HG02970 (cell line): Measurements from ENCODE around the gene HS2ST1.
"Not testable (repeated sequence)": the region's sequence is repeated elsewhere in the genome, so short reads cannot be mapped to it uniquely, and the experiment has no call there.

ENCODE experiments used
- ATAC-seq: cut with Tn5 transposase; IDR thresholded peaks from one replicate; pipeline ENCODE4 v1.9.1; 2021; ENCODE audit warnings: mild to moderate bottlenecking, moderate library complexity, moderate number of reproducible peaks; ENCODE audit not compliant: unreplicated experiment, low FRiP score

Gene HS2ST1

GRCh38 chr1:87053446-87053845, 139.0 kb downstream of the HS2ST1 start:
- ATAC-seq, result no peak

DNA sequence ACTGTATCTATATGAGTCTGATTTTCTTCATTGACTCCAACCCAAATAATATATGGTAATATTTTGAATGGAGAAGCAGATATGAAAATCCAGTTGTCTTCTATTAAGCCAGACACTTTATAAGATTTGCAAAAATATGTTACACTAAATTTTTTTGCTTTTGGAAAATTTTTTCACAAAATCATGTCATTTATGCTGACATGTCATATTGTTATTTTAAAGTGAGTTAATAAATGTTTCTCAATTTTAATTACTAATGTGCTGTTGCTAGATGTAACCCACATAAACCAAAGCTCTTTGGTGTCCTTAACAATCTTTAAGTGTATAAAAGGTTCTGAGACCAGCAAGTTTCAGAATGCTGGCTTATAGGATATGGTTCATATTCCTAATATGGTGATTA, 142.5 kb downstream of the HS2ST1 start:
- ATAC-seq, result no peak

GRCh38 chr1:87058343-87058649, 143.9 kb downstream of the HS2ST1 start:
- no peak for ATAC-seq

GRCh38 chr1:87061742-87062156, 147.3 kb downstream of the HS2ST1 start:
- ATAC-seq, result peak; percentile 46

DNA sequence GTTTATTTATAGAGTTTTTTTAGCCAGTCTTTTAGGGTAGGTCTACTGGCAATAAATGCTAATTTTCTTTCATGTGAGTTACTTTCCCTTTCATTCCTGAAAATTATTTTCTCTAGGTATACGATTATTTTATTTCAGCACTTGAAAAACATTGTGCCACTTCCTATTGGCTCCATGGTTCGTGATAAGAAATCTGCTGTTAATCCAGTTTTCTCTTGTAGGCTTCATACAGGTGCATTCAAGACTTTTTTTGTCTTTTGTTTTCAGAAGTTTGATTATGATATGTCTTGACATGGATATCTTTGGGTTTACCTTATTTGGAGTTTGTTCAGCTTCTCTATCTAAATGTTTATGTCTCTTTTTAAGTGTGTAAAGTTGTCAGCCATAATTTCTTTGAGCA, 148.3 kb downstream of the HS2ST1 start:
- ATAC-seq, result no peak

DNA sequence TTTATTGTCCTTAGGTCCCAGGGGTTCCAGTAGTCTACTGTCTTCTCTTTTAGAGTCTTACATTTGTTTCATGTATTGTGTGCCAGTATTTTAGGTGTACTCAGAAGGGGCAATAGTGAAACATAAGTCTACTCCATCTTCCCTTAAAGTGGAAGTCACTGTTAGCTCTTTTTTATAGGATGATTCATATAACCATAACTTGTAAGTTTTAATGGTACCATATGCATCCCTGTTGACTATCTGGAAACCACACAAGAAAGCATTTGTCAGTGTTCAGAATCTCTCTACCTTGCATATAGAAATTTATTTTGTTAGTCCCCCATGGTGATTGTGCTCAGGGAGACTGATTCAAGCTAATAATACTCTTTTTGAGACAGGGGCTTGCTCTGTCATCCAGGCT, 149.9 kb downstream of the HS2ST1 start:
- no peak for ATAC-seq

DNA sequence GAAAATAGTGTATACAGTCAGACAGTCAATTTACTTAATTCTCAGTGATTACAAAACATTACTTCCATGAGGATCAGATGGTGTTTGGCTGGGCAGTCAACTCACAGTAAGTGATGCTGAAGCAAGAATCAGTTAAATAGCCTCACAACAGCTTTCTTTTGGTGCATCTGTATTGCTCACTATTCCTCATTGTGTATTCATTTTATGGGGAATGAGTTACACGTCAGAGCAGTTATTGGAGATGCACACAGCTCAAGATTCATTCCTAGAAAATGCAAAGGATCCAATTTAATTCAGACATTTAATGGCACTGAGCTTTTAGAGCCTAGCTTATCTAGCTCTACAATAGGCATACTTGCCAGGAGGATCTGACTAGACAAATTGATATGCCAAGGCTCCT, 150.6 kb downstream of the HS2ST1 start:
- no peak for ATAC-seq

DNA sequence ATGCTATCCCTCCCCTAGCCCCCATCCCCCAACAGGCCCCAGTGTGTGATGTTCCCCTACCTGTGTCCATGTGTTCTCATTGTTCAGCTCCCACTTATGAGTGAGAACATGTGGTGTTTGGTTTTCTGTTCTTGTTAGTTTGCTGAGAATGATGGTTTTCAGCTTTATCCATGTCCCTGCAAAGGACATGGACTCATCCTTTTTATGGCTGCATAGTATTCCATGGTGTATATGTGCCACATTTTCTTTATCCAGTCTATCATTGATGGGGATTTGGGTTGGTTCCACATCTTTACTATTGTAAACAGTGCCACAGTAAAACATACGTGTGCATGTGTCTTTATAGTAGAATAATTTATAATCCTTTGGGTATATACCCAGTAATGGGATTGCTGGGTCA, 152.3 kb downstream of the HS2ST1 start:
- not testable (repeated sequence) for ATAC-seq

DNA sequence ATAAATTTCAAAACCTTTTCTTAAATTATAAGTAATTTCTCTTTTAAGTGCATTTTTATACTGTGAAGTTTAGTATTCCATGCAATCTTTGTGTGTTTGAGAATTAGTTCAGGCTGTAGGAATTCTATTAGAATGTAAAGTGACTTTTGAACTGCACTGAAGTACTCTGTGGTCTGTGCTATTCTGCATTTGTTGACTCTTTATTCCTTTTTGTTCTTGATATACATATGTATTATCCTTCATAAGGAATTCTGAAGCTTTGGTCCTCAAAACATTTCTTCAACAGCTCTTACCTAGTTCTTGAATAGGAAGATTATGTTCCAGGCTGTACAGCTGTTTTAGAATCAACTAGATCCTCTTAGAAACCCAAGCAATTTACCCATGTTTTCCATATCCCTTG, 158.0 kb downstream of the HS2ST1 start:
- no peak for ATAC-seq

GRCh38 chr1:87072904-87073303, 158.5 kb downstream of the HS2ST1 start:
- ATAC-seq, result no peak

DNA sequence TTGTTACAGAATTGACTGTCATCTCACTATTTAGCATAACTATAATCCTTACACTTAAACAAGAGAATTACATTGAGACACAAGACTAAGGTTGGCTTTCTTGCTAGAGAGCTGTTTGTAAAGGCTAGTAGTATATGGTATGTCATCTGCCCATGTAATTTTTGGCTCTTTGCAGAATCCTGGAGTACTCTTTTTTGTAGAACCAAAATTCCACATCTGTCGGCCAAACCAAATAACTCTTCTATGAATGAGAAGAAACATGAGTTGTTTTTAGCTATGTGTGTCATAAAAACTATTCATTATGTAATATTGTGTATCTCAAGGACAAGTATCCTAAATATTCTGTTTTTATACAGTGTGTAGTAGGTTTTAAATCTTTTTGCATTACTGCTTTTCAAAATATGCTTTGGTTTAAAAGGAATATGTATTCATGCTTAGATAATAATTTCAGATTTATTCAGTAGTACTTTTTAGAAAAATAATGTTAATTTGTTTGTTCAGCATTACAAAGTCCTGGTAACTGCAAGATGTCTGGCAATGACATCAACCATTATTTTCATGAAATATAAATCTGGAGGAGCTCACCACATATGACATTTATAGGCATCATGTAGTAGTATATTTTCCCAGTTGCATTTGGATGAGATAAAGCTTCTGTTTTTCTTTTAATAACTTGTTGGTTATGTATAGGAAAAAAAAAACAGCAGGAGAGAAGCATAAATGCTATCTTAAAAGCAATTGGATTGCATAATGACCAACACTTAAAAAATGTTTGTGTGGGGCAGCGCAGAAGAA, 159.8 kb downstream of the HS2ST1 start:
- no peak for ATAC-seq

GRCh38 chr1:87077959-87078639, 163.7 kb downstream of the HS2ST1 start:
- ATAC-seq, result no peak

GRCh38 chr1:87084244-87084836, 169.9 kb downstream of the HS2ST1 start:
- ATAC-seq, result no peak

DNA sequence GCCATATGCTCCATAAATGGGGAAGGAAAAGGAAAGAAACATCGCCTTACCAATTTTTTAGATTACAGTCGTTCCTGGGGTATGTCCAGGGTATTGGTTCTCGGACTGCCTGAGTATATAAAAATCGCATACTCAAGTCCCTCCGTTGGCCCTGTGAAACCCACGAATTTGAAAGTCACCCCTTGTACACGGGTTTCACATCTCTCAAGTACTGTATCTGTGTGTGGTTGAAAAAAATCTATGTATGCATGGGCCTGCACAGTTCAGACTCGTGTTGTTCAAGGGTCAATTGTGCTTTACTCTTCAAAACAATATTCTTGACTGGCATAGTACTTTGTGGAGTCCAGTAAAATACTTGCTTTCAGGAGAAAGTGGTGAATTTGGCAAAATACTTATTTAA, 171.7 kb downstream of the HS2ST1 start:
- ATAC-seq, result no peak

GRCh38 chr1:87089070-87089736, 174.8 kb downstream of the HS2ST1 start:
- ATAC-seq, result no peak

DNA sequence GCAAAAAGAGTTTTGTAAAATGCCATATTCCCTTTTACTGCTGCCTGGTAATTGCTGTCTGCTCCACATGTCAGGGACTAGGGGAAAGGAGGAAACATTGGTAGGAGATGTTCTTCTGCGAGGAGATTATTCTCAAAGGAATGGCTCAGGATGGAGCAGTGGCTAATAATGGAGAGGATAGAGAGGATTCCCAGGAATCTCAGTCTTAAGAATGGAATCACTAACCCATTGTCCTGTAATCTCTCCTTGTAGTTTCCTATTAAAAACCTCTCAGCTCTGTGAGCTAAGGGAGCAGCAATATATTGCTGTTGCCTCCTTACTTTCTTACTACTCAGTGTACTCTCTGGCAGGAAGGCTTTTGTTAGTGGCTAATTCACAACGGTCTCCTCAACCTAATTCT, 175.4 kb downstream of the HS2ST1 start:
- no peak for ATAC-seq

- ATAC-seq, result no peak
Observed at GRCh38 chr1:87091425-87091824, 177.0 kb downstream of the HS2ST1 start.

DNA sequence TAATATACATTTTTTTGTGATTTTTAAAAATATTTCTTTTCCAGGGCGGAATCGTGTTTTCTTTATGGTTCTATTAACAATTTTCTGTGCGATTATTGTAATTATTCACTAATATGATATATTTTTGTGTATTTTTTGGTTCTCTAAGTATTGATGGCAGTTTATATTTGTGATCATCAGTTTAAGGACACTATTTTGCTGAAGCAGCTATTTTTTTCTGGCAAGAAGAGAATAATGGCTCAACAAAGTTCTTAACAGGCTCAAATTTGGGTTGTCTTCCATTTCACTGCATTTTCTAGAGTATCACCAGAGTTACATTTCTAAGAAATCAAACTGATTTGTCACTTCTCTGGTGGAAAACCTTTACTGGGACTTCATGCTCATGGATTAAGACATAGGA, 178.4 kb downstream of the HS2ST1 start:
- no peak for ATAC-seq

- ATAC-seq, result no peak
Observed at GRCh38 chr1:87093286-87093685, 178.9 kb downstream of the HS2ST1 start.

- ATAC-seq, result no peak
Observed at GRCh38 chr1:87094238-87094637, 179.8 kb downstream of the HS2ST1 start.

- no peak for ATAC-seq
Observed at GRCh38 chr1:87100271-87100670, 185.8 kb downstream of the HS2ST1 start.
